WTC11 (cell line): ENCODE measurements around the gene FBXO36.

ENCODE experiments used
- FOXJ3 ChIP-seq: sonication (generic); formaldehyde crosslinking; IDR thresholded peaks from 2 replicates; pipeline ENCODE4 v1.9.0; 2021; ENCODE audit warnings: missing genetic modification reagents, mild to moderate bottlenecking, borderline replicate concordance
- GRHL2 ChIP-seq: fragments of 250-450 bp; sonication (Bioruptor Pico); IDR thresholded peaks from 2 replicates; pipeline ENCODE4 v1.8.0; 2022; ENCODE audit warnings: mild to moderate bottlenecking, moderate library complexity; ENCODE audit not compliant: insufficient replicate concordance, severe bottlenecking
- NR2C2 ChIP-seq: sonication (generic); formaldehyde crosslinking; IDR thresholded peaks from 2 replicates; pipeline ENCODE4 v1.8.0; 2022; ENCODE audit warnings: mild to moderate bottlenecking, missing genetic modification reagents
- SOX15 ChIP-seq: fragments of 250-450 bp; sonication (Bioruptor Pico); IDR thresholded peaks from 2 replicates; pipeline ENCODE4 v1.9.0; 2021; ENCODE audit warnings: mild to moderate bottlenecking
- TF ChIP-seq, protein P1 (sequence below): fragments of 200-600 bp; IDR thresholded peaks from 2 replicates; pipeline ENCODE4 v1.8.0; 2022; ENCODE audit warnings: antibody characterized with exemption
- TF ChIP-seq, protein P2 (sequence below): sonication (generic); formaldehyde crosslinking; IDR thresholded peaks from 2 replicates; pipeline ENCODE4 v1.8.1; 2023; ENCODE audit warnings: mild to moderate bottlenecking, missing genetic modification reagents, moderate library complexity
- TF ChIP-seq, protein P3 (sequence below): sonication (generic); formaldehyde crosslinking; IDR thresholded peaks from 2 replicates; pipeline ENCODE4 v1.8.0; 2022; ENCODE audit warnings: mild to moderate bottlenecking, missing genetic modification reagents
- TF ChIP-seq, protein P4 (sequence below): sonication (generic); formaldehyde crosslinking; IDR thresholded peaks from 2 replicates; pipeline ENCODE4 v1.8.1; 2023; ENCODE audit warnings: mild to moderate bottlenecking, missing genetic modification reagents

DNA sequence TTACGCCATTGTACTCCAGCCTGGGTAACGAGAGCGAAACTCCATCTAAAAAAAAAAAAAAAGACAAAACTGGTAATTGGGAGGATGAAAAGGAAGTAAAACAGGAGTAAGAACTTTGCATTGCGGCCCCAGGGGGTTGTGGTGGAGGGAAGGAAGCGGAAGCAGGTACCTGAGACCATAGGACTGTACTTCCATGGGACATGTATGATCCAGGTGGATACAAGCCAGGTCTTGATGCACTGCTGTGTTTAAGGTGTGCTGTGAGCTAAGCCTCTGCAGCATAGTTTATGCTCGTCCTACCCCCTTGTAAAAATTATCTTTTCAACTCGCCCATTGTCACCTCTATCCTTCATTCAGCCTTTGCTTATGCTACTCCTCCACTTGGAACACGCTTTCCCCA, 23.7 kb downstream of the FBXO36 start:
- TF ChIP-seq, protein P1, sequence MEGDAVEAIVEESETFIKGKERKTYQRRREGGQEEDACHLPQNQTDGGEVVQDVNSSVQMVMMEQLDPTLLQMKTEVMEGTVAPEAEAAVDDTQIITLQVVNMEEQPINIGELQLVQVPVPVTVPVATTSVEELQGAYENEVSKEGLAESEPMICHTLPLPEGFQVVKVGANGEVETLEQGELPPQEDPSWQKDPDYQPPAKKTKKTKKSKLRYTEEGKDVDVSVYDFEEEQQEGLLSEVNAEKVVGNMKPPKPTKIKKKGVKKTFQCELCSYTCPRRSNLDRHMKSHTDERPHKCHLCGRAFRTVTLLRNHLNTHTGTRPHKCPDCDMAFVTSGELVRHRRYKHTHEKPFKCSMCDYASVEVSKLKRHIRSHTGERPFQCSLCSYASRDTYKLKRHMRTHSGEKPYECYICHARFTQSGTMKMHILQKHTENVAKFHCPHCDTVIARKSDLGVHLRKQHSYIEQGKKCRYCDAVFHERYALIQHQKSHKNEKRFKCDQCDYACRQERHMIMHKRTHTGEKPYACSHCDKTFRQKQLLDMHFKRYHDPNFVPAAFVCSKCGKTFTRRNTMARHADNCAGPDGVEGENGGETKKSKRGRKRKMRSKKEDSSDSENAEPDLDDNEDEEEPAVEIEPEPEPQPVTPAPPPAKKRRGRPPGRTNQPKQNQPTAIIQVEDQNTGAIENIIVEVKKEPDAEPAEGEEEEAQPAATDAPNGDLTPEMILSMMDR: no peak
- TF ChIP-seq, protein P2, sequence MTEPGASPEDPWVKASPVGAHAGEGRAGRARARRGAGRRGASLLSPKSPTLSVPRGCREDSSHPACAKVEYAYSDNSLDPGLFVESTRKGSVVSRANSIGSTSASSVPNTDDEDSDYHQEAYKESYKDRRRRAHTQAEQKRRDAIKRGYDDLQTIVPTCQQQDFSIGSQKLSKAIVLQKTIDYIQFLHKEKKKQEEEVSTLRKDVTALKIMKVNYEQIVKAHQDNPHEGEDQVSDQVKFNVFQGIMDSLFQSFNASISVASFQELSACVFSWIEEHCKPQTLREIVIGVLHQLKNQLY (CRISPR knock-in tag): no peak
- TF ChIP-seq, protein P3, sequence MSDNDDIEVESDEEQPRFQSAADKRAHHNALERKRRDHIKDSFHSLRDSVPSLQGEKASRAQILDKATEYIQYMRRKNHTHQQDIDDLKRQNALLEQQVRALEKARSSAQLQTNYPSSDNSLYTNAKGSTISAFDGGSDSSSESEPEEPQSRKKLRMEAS (CRISPR knock-in tag): no peak
- no peak for TF ChIP-seq SOX15 (CRISPR knock-in tag)
- TF ChIP-seq, protein P4, sequence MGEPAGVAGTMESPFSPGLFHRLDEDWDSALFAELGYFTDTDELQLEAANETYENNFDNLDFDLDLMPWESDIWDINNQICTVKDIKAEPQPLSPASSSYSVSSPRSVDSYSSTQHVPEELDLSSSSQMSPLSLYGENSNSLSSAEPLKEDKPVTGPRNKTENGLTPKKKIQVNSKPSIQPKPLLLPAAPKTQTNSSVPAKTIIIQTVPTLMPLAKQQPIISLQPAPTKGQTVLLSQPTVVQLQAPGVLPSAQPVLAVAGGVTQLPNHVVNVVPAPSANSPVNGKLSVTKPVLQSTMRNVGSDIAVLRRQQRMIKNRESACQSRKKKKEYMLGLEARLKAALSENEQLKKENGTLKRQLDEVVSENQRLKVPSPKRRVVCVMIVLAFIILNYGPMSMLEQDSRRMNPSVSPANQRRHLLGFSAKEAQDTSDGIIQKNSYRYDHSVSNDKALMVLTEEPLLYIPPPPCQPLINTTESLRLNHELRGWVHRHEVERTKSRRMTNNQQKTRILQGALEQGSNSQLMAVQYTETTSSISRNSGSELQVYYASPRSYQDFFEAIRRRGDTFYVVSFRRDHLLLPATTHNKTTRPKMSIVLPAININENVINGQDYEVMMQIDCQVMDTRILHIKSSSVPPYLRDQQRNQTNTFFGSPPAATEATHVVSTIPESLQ (CRISPR knock-in tag): no peak
- no peak for TF ChIP-seq FOXJ3 (CRISPR knock-in tag)
- TF ChIP-seq GRHL2 (CRISPR knock-in tag): no peak
- TF ChIP-seq NR2C2 (CRISPR knock-in tag): no peak
